Endodermal cell (in vitro differentiated cells): ENCODE results near the gene NR2F6. TPM values are rescaled to one million over a fixed set of nuclear protein-coding genes. Genes with fewer than 3 reads are reported as not detected.

Experiments
- DNase-seq: peaks from one replicate; pipeline ENCODE4 v3.0.0-alpha.2; 2017
- H3K27ac ChIP-seq: 2 replicates; pipeline ENCODE4 v1.5.1; 2013; ENCODE audit warnings: mild to moderate bottlenecking, low read depth, low read length, moderate library complexity
- H3K27me3 ChIP-seq: 2 replicates; pipeline ENCODE4 v1.6.1; 2013; ENCODE audit warnings: mild to moderate bottlenecking, low read length, moderate library complexity; ENCODE audit not compliant: insufficient read depth, control insufficient read depth, poor library complexity, severe bottlenecking
- H3K36me3 ChIP-seq: 2 replicates; pipeline ENCODE4 v1.7.0; 2013; ENCODE audit warnings: mild to moderate bottlenecking, low read length, moderate library complexity; ENCODE audit not compliant: control insufficient read depth, insufficient read depth
- H3K4me1 ChIP-seq: one replicate; pipeline ENCODE4 v1.7.0; 2013; ENCODE audit warnings: low read length; ENCODE audit not compliant: control insufficient read depth, insufficient read depth
- H3K4me3 ChIP-seq: 2 replicates; pipeline ENCODE4 v1.5.1; 2013; ENCODE audit warnings: mild to moderate bottlenecking, low read length, moderate library complexity
- H3K9ac ChIP-seq: 2 replicates; pipeline ENCODE4 v1.6.1; 2013; ENCODE audit warnings: mild to moderate bottlenecking, low read length, moderate library complexity; ENCODE audit not compliant: poor library complexity, severe bottlenecking; ENCODE audit errors: extremely low read depth
- H3K9me3 ChIP-seq: 2 replicates; pipeline ENCODE4 v1.6.1; 2013; ENCODE audit warnings: mild to moderate bottlenecking, low read length, moderate library complexity; ENCODE audit not compliant: control insufficient read depth
- H3K27ac Mint-ChIP-seq: 2 replicates; pipeline ENCODE4 v1.8.0; 2020; ENCODE audit warnings: mixed read lengths
- H3K27me3 Mint-ChIP-seq: 2 replicates; pipeline ENCODE4 v1.8.0; 2021; ENCODE audit warnings: mild to moderate bottlenecking, mixed read lengths; ENCODE audit not compliant: insufficient read depth
- H3K36me3 Mint-ChIP-seq: 2 replicates; pipeline ENCODE4 v1.8.0; 2020; ENCODE audit warnings: low read depth, mixed read lengths
- H3K4me1 Mint-ChIP-seq: 2 replicates; pipeline ENCODE4 v1.8.0; 2020; ENCODE audit warnings: mixed read lengths
- H3K4me3 Mint-ChIP-seq: 2 replicates; pipeline ENCODE4 v1.8.0; 2020; ENCODE audit warnings: mild to moderate bottlenecking, moderate library complexity, mixed read lengths
- H3K9me3 Mint-ChIP-seq: 2 replicates; pipeline ENCODE4 v1.8.0; 2020; ENCODE audit warnings: mild to moderate bottlenecking, mixed read lengths
- WGBS, 2 experiments: methylation state at CpG; one replicate each; pipeline versions ENCODE4 v1.1.5 to v1.1.7; 2013; ENCODE audit warnings: missing lambda C conversion rate in 2 of 2, mixed read lengths in 1 of 2; ENCODE audit not compliant: insufficient coverage in 1 of 2, insufficient read length in 1 of 2; 5-methylcytosine and 5-hydroxymethylcytosine counted together
- total RNA-seq, 2 donors: library from RNA; stranded (reverse); fragmentation: NEBNext Ultra II Directional in 1 of 2; extraction: Animal tissue kit (Norgen Biotek cat#: 25700) in 1 of 2; gene quantifications; 2 replicates in 1 of 2; 3 replicates in 1 of 2; pipeline ENCODE4 v1.2.1, GENCODE V29; 2021
- TF ChIP-seq, protein P1 (sequence below): fragments of 200-600 bp; sonication (generic); conservative IDR thresholded peaks from 2 replicates; pipeline ENCODE4 v1.5.0; 2021; ENCODE audit warnings: antibody characterized with exemption, mild to moderate bottlenecking

NR2F6 gene
- total RNA-seq, 2 donors from 2014 or later, result 103 to 107 TPM

DNA sequence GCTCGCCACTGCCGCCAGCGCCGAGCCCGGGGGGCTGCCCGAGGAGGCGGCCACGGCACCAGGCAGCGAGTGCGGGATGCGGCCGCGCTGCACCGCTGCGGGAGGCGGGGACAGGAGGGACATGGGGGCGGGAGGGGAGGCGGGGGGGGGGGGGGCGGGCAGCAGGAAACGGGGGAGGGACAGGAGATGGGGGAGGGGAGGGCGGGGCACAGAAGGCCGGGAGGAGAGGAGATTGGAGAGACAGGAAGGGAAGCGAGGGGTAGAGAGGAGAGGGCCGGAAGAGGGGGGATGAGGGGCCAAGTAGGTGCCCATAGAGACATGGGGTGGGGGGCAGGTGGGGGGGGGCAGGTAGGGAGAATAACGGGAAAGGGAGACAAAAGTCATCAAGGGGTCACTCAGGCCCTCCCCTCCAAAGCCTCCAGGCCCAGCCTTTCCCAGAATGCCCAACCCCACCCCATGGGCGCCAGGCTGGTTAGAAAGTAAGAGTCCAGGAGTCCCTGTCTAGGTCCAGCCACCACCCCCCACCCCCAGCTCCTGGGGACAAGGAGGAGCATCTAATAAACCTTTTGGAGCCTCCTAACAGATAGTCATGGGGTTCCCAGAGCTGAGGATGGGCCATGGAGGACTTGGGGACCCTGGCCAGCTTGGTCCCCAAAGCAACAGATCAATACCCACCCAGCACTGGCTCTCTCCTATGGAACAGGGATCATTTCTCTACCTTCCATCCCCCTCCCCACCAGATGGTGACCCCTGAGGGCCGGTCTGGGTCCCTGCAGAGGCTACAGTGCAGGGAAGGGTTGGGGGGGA is 9.5 kb downstream of the NR2F6 start:
- Histone ChIP-seq H3K4me1 (peaks cover 4% of the 10 kb centered on the region), H3K9me3 (no peaks in the 10 kb centered on the region), H3K4me3 (no peak overlapping the region), H3K9ac (no peak overlapping the region), H3K27me3 (no peaks in the 10 kb centered on the region), H3K27ac (peak overlapping the region; percentile 44), H3K36me3 (peaks cover 67% of the 10 kb centered on the region)
- 16 to 80% methylated on average over 2 to 11 of the region's 27 CpGs for WGBS, 2 experiments
- H3K4me3 Mint-ChIP-seq, result peak overlapping the region; percentile 62
- DNase-seq, result no peak
- H3K27me3 Mint-ChIP-seq, result no peaks in the 10 kb centered on the region
- no peak overlapping the region for H3K27ac Mint-ChIP-seq
- TF ChIP-seq, protein P1, sequence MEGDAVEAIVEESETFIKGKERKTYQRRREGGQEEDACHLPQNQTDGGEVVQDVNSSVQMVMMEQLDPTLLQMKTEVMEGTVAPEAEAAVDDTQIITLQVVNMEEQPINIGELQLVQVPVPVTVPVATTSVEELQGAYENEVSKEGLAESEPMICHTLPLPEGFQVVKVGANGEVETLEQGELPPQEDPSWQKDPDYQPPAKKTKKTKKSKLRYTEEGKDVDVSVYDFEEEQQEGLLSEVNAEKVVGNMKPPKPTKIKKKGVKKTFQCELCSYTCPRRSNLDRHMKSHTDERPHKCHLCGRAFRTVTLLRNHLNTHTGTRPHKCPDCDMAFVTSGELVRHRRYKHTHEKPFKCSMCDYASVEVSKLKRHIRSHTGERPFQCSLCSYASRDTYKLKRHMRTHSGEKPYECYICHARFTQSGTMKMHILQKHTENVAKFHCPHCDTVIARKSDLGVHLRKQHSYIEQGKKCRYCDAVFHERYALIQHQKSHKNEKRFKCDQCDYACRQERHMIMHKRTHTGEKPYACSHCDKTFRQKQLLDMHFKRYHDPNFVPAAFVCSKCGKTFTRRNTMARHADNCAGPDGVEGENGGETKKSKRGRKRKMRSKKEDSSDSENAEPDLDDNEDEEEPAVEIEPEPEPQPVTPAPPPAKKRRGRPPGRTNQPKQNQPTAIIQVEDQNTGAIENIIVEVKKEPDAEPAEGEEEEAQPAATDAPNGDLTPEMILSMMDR, result no peak
- H3K36me3 Mint-ChIP-seq, result peaks cover 41% of the 10 kb centered on the region
- peaks cover 10% of the 10 kb centered on the region for H3K4me1 Mint-ChIP-seq
- no peaks in the 10 kb centered on the region for H3K9me3 Mint-ChIP-seq

- Mint-ChIP-seq H3K27me3 (no peaks in the 10 kb centered on the region), H3K27ac (peak overlapping the region; percentile 48), H3K9me3 (no peaks in the 10 kb centered on the region), H3K4me1 (peaks cover 3% of the 10 kb centered on the region), H3K4me3 (peak overlapping the region; percentile 62), H3K36me3 (peaks cover 40% of the 10 kb centered on the region)
- H3K27ac ChIP-seq, result peak overlapping the region; percentile 44
- H3K27me3 ChIP-seq, result no peaks in the 10 kb centered on the region
- peak; percentile 85 for DNase-seq
- H3K9ac ChIP-seq, result peak overlapping the region; percentile 15
- H3K9me3 ChIP-seq, result no peaks in the 10 kb centered on the region
- 3 to 6% methylated on average over 18 to 80 of the region's 80 CpGs for WGBS, 2 experiments
- H3K36me3 ChIP-seq, result peaks cover 66% of the 10 kb centered on the region
- peaks cover 4% of the 10 kb centered on the region for H3K4me1 ChIP-seq
- H3K4me3 ChIP-seq, result peak overlapping the region; percentile 78
- TF ChIP-seq, protein P1, result peak; percentile 63
Observed at GRCh38 chr19:17235300-17235970, 10.3 kb downstream of the NR2F6 start.

DNA sequence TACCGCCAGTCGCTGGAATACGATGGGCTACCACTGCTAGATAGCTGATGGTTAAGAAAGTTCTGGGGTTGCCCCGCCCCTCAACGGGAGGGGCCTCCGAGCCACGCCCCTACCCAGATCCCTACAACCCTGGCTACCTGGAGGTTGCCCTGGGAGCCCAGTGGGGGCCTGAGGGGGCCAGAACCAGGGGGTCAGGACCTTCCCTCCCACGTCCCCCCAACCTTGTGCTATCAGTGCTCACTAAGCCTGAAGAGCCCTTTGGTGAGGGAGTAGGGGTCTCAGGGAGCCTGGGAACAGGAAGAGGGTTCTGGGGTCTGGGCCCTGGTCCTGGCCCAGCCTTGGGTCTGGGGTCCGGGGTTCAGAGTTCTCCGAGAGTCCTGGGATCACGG is 10.8 kb downstream of the NR2F6 start:
- no peaks in the 10 kb centered on the region for H3K27me3 Mint-ChIP-seq
- peak overlapping the region; percentile 48 for H3K27ac Mint-ChIP-seq
- no peaks in the 10 kb centered on the region for H3K27me3 ChIP-seq
- no peaks in the 10 kb centered on the region for H3K9me3 ChIP-seq
- H3K4me3 ChIP-seq, result peak overlapping the region; percentile 78
- TF ChIP-seq, protein P1, result no peak
- H3K4me3 Mint-ChIP-seq, result peak overlapping the region; percentile 62
- peaks cover 42% of the 10 kb centered on the region for H3K36me3 Mint-ChIP-seq
- no peak overlapping the region for H3K27ac ChIP-seq
- peak overlapping the region; percentile 15 for H3K9ac ChIP-seq
- H3K4me1 ChIP-seq, result peaks cover 4% of the 10 kb centered on the region
- H3K36me3 ChIP-seq, result peaks cover 60% of the 10 kb centered on the region
- no peaks in the 10 kb centered on the region for H3K9me3 Mint-ChIP-seq
- H3K4me1 Mint-ChIP-seq, result peaks cover 3% of the 10 kb centered on the region
- DNase-seq, result peak; percentile 90
- whole genome bisulfite sequencing, 2 experiments, result 6 to 15% methylated on average over 7 to 10 of the region's 11 CpGs
